Neuron (in vitro differentiated cells): ENCODE measurements around the gene DNAJB13.

Source experiments
- H2AFZ ChIP-seq: one replicate; pipeline ENCODE4 v1.6.1; 2013; ENCODE audit warnings: low read depth, mild to moderate bottlenecking, inconsistent platforms, low read length, moderate library complexity
- H3K27me3 ChIP-seq: one replicate; pipeline ENCODE4 v1.6.1; 2013; ENCODE audit warnings: low read length; ENCODE audit not compliant: insufficient read depth
- H3K36me3 ChIP-seq: one replicate; pipeline ENCODE4 v1.6.1; 2013; ENCODE audit warnings: low read length; ENCODE audit not compliant: insufficient read depth
- H3K4me1 ChIP-seq: one replicate; pipeline ENCODE4 v1.6.1; 2013; ENCODE audit warnings: low read length; ENCODE audit not compliant: insufficient read depth
- H3K4me3 ChIP-seq: 2 replicates; pipeline ENCODE4 v1.5.1; 2013; ENCODE audit warnings: mild to moderate bottlenecking, low read length, moderate library complexity
- H3K9me3 ChIP-seq: one replicate; pipeline ENCODE4 v1.6.1; 2013; ENCODE audit warnings: low read length

The DNAJB13 gene

GRCh38 chr11:74002832-74003231, 52.0 kb downstream of the DNAJB13 start:
- Histone ChIP-seq H3K4me1 (no peaks in the 10 kb centered on the region), H3K4me3 (no peak overlapping the region), H2AFZ (no peak overlapping the region), H3K9me3 (no peaks in the 10 kb centered on the region), H3K27me3 (no peaks in the 10 kb centered on the region), H3K36me3 (peaks cover 9% of the 10 kb centered on the region)

- H3K4me3 ChIP-seq: no peak overlapping the region
- no peak overlapping the region for H2AFZ ChIP-seq
- H3K4me1 ChIP-seq: no peaks in the 10 kb centered on the region
- no peaks in the 10 kb centered on the region for H3K27me3 ChIP-seq
- peaks cover 9% of the 10 kb centered on the region for H3K36me3 ChIP-seq
- no peaks in the 10 kb centered on the region for H3K9me3 ChIP-seq
Measured at GRCh38 chr11:74004046-74004695, 53.3 kb downstream of the DNAJB13 start.

- H3K4me3 ChIP-seq: no peak overlapping the region
- no peaks in the 10 kb centered on the region for H3K27me3 ChIP-seq
- H3K9me3 ChIP-seq: no peaks in the 10 kb centered on the region
- no peaks in the 10 kb centered on the region for H3K4me1 ChIP-seq
- peaks cover 5% of the 10 kb centered on the region for H3K36me3 ChIP-seq
- no peak overlapping the region for H2AFZ ChIP-seq
Measured at GRCh38 chr11:74004759-74005615, 54.2 kb downstream of the DNAJB13 start.

GRCh38 chr11:74005721-74006517, 55.1 kb downstream of the DNAJB13 start:
- no peak overlapping the region for H2AFZ ChIP-seq
- no peaks in the 10 kb centered on the region for H3K27me3 ChIP-seq
- H3K4me3 ChIP-seq: no peak overlapping the region
- no peaks in the 10 kb centered on the region for H3K9me3 ChIP-seq
- H3K4me1 ChIP-seq: no peaks in the 10 kb centered on the region
- peaks cover 5% of the 10 kb centered on the region for H3K36me3 ChIP-seq

- Histone ChIP-seq H2AFZ (no peak overlapping the region), H3K4me1 (no peaks in the 10 kb centered on the region), H3K36me3 (peaks cover 5% of the 10 kb centered on the region), H3K4me3 (no peak overlapping the region), H3K27me3 (no peaks in the 10 kb centered on the region), H3K9me3 (no peaks in the 10 kb centered on the region)
Measured at GRCh38 chr11:74006743-74007304, 56.0 kb downstream of the DNAJB13 start.

GRCh38 chr11:74007691-74008372, 57.0 kb downstream of the DNAJB13 start:
- no peaks in the 10 kb centered on the region for H3K9me3 ChIP-seq
- H3K4me1 ChIP-seq: no peaks in the 10 kb centered on the region
- no peak overlapping the region for H2AFZ ChIP-seq
- H3K4me3 ChIP-seq: no peak overlapping the region
- H3K36me3 ChIP-seq: peaks cover 8% of the 10 kb centered on the region
- H3K27me3 ChIP-seq: no peaks in the 10 kb centered on the region

GRCh38 chr11:74008373-74009229, 57.8 kb downstream of the DNAJB13 start, which contains the start of gene UCP3:
TSS of gene UCP3 (minus strand) at chr11:74009085. CDS start at chr11:74007042, 2,043 bp downstream.
- Histone ChIP-seq H3K4me1 (no peaks in the 10 kb centered on the region), H3K36me3 (peaks cover 11% of the 10 kb centered on the region), H3K4me3 (no peak within 1 kb of the TSS), H2AFZ (no peak within 1 kb of the TSS), H3K9me3 (no peaks in the 10 kb centered on the region), H3K27me3 (no peaks in the 10 kb centered on the region)

DNA sequence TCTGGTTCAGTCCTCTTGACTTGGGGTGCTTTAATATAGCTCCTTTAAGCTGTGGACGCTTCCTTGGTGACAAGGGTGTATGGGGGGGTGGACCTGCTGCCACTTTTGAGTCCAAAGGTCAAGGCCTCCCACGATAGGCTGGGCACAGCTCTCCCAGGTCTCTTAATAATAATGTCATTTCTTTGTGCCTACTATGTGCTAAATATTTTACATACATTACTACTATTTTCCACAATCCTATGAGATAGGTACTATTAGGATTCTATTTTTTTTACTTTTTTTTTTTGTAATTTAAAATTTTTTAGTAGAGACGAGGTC, 58.4 kb downstream of the DNAJB13 start:
- Histone ChIP-seq H3K4me3 (no peak overlapping the region), H3K9me3 (no peaks in the 10 kb centered on the region), H3K4me1 (no peaks in the 10 kb centered on the region), H2AFZ (no peak overlapping the region), H3K36me3 (peaks cover 16% of the 10 kb centered on the region), H3K27me3 (no peaks in the 10 kb centered on the region)

GRCh38 chr11:74009675-74010305, 59.0 kb downstream of the DNAJB13 start:
- no peaks in the 10 kb centered on the region for H3K9me3 ChIP-seq
- H3K4me1 ChIP-seq: no peaks in the 10 kb centered on the region
- H2AFZ ChIP-seq: no peak overlapping the region
- no peaks in the 10 kb centered on the region for H3K27me3 ChIP-seq
- H3K4me3 ChIP-seq: no peak overlapping the region
- peaks cover 16% of the 10 kb centered on the region for H3K36me3 ChIP-seq

- no peaks in the 10 kb centered on the region for H3K27me3 ChIP-seq
- no peaks in the 10 kb centered on the region for H3K9me3 ChIP-seq
- H3K4me1 ChIP-seq: no peaks in the 10 kb centered on the region
- no peak overlapping the region for H2AFZ ChIP-seq
- no peak overlapping the region for H3K4me3 ChIP-seq
- peaks cover 22% of the 10 kb centered on the region for H3K36me3 ChIP-seq
Measured at GRCh38 chr11:74010306-74011300, 59.8 kb downstream of the DNAJB13 start.
